Stomach smooth muscle (tissue), 2 donors: ENCODE measurements around the gene PDE11A.

Source experiments
- H3K27ac ChIP-seq: one replicate; pipeline ENCODE4 v1.7.0; 2013; ENCODE audit warnings: mild to moderate bottlenecking, low read length, inconsistent platforms
- H3K27me3 ChIP-seq, 2 donors: one replicate each; pipeline ENCODE4 v1.7.0; 2013; ENCODE audit warnings: low read length in 2 of 2; ENCODE audit not compliant: insufficient read depth in 2 of 2, control insufficient read depth in 1 of 2
- H3K36me3 ChIP-seq, 2 donors: one replicate each; pipeline ENCODE4 v1.7.0; 2013; ENCODE audit warnings: low read length in 2 of 2; ENCODE audit not compliant: control insufficient read depth in 2 of 2, insufficient read depth in 2 of 2
- H3K4me1 ChIP-seq: one replicate; pipeline ENCODE4 v1.7.0; 2013; ENCODE audit warnings: low read length; ENCODE audit not compliant: control insufficient read depth, insufficient read depth
- H3K4me3 ChIP-seq, 2 donors: one replicate each; pipeline ENCODE4 v1.7.0; 2013; ENCODE audit warnings: low read length in 2 of 2
- H3K9ac ChIP-seq, 2 donors: one replicate each; pipeline ENCODE4 v1.7.0; 2013; ENCODE audit warnings: low read length in 2 of 2, mild to moderate bottlenecking in 1 of 2
- H3K9me3 ChIP-seq, 2 donors: one replicate each; pipeline ENCODE4 v1.7.0; 2013; ENCODE audit warnings: low read length in 2 of 2; ENCODE audit not compliant: control insufficient read depth in 2 of 2
- donor health status: healthy.
- donor health status: Pancreatic carcinoma.

The PDE11A gene

GRCh38 chr2:178009813-178010212, 62.8 kb downstream of the PDE11A start:
- Histone ChIP-seq H3K36me3 (no peaks in the 10 kb centered on the region), H3K4me3 (no peak overlapping the region), H3K27me3 (no peaks in the 10 kb centered on the region), H3K9ac (no peak overlapping the region), H3K4me1 (no peaks in the 10 kb centered on the region), H3K9me3 (no peaks in the 10 kb centered on the region), H3K27ac (no peak overlapping the region)

- Histone ChIP-seq H3K27ac (no peak overlapping the region), H3K9me3 (no peaks in the 10 kb centered on the region), H3K9ac (no peak overlapping the region), H3K36me3 (no peaks in the 10 kb centered on the region), H3K27me3 (no peaks in the 10 kb centered on the region), H3K4me3 (no peak overlapping the region), H3K4me1 (no peaks in the 10 kb centered on the region)
Observed at GRCh38 chr2:178008636-178009289, 63.8 kb downstream of the PDE11A start.

- Histone ChIP-seq H3K27ac (no peak overlapping the region), H3K9me3 (no peaks in the 10 kb centered on the region), H3K9ac (no peak overlapping the region), H3K4me3 (no peak overlapping the region), H3K27me3 (no peaks in the 10 kb centered on the region), H3K36me3 (no peaks in the 10 kb centered on the region), H3K4me1 (no peaks in the 10 kb centered on the region)
Observed at GRCh38 chr2:178006710-178007109, 65.9 kb downstream of the PDE11A start.

- Histone ChIP-seq H3K27me3 (no peaks in the 10 kb centered on the region), H3K4me3 (no peak overlapping the region), H3K27ac (no peak overlapping the region), H3K9me3 (no peaks in the 10 kb centered on the region), H3K36me3 (no peaks in the 10 kb centered on the region), H3K4me1 (no peaks in the 10 kb centered on the region), H3K9ac (no peak overlapping the region)
Observed at GRCh38 chr2:178005756-178006155, 66.8 kb downstream of the PDE11A start.

- no peaks in the 10 kb centered on the region for H3K27me3 ChIP-seq
- H3K4me3 ChIP-seq = no peak overlapping the region
- H3K9me3 ChIP-seq = no peaks in the 10 kb centered on the region
- no peaks in the 10 kb centered on the region for H3K36me3 ChIP-seq
- H3K4me1 ChIP-seq = no peaks in the 10 kb centered on the region
- H3K9ac ChIP-seq = no peak overlapping the region
- H3K27ac ChIP-seq = no peak overlapping the region
Observed at GRCh38 chr2:178002038-178002437, 70.5 kb downstream of the PDE11A start.

GRCh38 chr2:177998996-177999395, 73.6 kb downstream of the PDE11A start:
- Histone ChIP-seq H3K4me1 (no peaks in the 10 kb centered on the region), H3K9me3 (no peaks in the 10 kb centered on the region)

GRCh38 chr2:177998006-177998405, 74.6 kb downstream of the PDE11A start:
- Histone ChIP-seq H3K9me3 (no peaks in the 10 kb centered on the region), H3K4me1 (no peaks in the 10 kb centered on the region)

More at GRCh38 chr2:177998996-177999395, 73.6 kb downstream of the PDE11A start:
- Histone ChIP-seq H3K9ac (no peak overlapping the region), H3K36me3 (no peaks in the 10 kb centered on the region), H3K27ac (no peak overlapping the region), H3K27me3 (no peaks in the 10 kb centered on the region), H3K4me3 (no peak overlapping the region)

GRCh38 chr2:177992992-177993391, 79.6 kb downstream of the PDE11A start:
- no peaks in the 10 kb centered on the region for H3K36me3 ChIP-seq
- no peak overlapping the region for H3K9ac ChIP-seq
- no peak overlapping the region for H3K27ac ChIP-seq
- H3K4me3 ChIP-seq = no peak overlapping the region
- H3K27me3 ChIP-seq = no peaks in the 10 kb centered on the region
- H3K9me3 ChIP-seq = no peaks in the 10 kb centered on the region
- no peaks in the 10 kb centered on the region for H3K4me1 ChIP-seq

More at GRCh38 chr2:177998006-177998405, 74.6 kb downstream of the PDE11A start:
- Histone ChIP-seq H3K27ac (no peak overlapping the region), H3K9ac (no peak overlapping the region), H3K36me3 (no peaks in the 10 kb centered on the region), H3K4me3 (no peak overlapping the region), H3K27me3 (no peaks in the 10 kb centered on the region)

GRCh38 chr2:177989029-177989885, 83.3 kb downstream of the PDE11A start:
- H3K27ac ChIP-seq = no peak overlapping the region
- H3K27me3 ChIP-seq = no peaks in the 10 kb centered on the region
- no peaks in the 10 kb centered on the region for H3K36me3 ChIP-seq
- H3K9ac ChIP-seq = no peak overlapping the region
- no peak overlapping the region for H3K4me3 ChIP-seq
- H3K9me3 ChIP-seq = no peaks in the 10 kb centered on the region
- H3K4me1 ChIP-seq = no peaks in the 10 kb centered on the region

- Histone ChIP-seq H3K4me1 (no peaks in the 10 kb centered on the region), H3K4me3 (no peak overlapping the region), H3K9me3 (no peaks in the 10 kb centered on the region), H3K9ac (no peak overlapping the region), H3K36me3 (no peaks in the 10 kb centered on the region), H3K27me3 (no peaks in the 10 kb centered on the region), H3K27ac (no peak overlapping the region)
Observed at GRCh38 chr2:177984749-177985148, 87.8 kb downstream of the PDE11A start.
